ENCODE data around the gene TXNDC15.
A peak's percentile ranks its signal among the peaks of the same experiment; 100 is the strongest.
"Not testable (repeated sequence)": the region's sequence is repeated elsewhere in the genome, so short reads cannot be mapped to it uniquely, and the experiment has no call there.

Gene TXNDC15

DNA sequence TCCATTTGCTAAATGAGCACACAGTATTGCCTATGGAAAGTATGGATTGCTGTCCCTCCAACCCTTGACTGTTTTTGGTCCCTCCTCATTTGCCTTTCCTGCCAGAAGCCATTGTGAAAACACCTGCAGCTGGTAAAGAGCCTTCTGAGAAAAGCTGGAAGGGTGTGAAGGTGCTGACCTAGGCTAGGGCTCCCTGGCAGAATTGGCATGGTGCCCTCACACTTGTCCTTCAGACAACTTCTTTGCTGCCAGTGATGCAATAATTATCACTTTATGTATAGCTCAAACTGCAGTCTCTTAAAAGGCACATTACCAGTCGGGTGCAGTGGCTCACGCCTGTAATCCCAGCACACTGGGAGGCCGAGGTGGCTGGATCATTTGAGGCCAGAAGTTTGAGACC is 4.2 kb downstream of the TXNDC15 start:
- DNase-seq: no peak

DNA sequence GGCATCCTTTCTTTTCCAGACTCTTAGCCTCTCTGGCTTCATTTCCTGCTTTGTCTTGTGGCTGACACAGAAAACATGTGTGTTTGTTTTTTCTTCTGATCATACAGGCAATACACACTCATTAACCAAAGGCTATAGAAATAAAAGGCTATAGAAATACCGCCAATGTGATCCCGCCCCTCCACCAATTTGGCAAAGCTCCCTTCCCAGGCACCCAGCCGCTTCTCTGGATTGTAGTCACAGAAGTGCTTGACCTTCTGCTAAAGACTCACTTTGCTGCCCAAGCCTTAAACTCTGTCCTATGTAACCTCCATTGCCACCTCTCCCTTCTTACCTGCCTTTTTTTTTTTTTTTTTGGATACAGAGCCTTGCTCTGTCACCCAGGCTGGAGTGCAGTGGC is 5.3 kb downstream of the TXNDC15 start:
- no peak for DNase-seq

- not testable (repeated sequence) for DNase-seq
Observed at GRCh38 chr5:134880937-134881336, 6.8 kb downstream of the TXNDC15 start.

DNA sequence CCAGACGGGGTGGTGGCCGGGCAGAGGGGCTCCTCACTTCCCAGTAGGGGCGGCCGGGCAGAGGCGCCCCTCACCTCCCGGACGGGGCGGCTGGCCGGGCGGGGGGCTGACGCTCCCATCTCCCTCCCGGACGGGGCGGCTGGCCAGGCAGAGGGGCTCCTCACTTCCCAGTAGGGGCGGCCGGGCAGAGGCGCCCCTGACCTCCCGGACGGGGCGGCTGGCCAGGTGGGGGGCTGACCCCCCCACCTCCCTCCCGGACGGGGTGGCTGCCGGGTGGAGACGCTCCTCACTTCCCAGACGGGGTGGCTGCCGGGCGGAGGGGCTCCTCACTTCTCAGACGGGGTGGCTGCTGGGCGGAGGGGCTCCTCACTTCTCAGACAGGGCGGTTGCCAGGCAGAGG is 7.5 kb downstream of the TXNDC15 start:
- not testable (repeated sequence) for DNase-seq

DNA sequence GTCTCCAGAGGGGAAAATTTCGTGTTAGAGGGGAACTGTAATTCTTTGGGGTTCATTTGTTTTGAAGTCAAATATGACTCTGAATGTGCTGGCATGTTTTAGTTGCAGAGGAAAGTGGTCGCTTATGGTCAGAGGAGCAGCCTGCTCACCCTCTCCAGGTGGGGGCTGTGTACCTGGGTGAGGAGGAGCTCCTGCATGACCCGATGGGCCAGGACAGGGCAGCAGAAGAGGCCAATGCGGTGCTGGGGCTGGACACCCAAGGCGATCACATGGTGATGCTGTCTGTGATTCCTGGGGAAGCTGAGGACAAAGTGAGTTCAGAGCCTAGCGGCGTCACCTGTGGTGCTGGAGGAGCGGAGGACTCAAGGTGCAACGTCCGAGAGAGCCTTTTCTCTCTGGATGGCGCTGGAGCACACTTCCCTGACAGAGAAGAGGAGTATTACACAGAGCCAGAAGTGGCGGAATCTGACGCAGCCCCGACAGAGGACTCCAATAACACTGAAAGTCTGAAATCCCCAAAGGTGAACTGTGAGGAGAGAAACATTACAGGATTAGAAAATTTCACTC is 13.5 kb downstream of the TXNDC15 start:
- no peak for DNase-seq

DNA sequence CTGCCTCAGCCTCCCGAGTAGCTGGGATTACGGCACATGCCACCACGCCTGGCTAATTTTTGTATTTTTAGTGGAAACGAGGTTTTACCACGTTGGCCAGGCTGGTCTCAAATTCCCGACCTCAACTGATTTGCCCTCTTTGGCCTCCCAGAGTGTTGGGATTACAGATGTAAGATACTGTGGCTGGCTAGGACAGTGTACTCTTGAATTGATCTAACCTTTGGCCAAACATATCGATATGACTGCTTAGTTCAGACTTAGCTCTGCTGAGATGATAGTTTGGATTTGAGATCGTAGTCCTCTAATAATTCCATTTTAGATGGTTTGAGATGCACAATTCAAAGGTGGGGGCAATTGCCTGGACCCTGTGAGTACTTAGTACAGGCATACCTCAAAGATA is 15.2 kb downstream of the TXNDC15 start:
- DNase-seq: no peak

DNA sequence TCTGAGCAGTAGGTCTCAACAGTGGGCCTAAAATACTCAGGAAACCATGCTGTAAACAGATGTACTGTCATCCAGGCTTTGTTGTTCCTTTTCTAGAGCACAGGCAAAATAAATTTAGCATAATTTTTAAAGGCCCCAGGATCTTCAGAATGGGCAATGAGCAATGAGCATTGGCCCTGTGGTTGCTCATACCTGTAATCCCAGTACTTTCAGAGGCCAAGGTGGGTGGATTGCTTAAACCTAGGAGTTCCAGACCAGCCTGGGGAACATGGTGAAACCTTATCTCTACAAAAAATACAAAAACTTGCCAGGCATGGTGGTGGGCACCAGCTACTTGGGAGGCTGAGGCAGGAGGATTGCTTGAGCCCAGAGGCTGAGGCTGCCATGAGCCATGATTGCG is 17.3 kb downstream of the TXNDC15 start:
- DNase-seq: no peak

GRCh38 chr5:134892282-134892681 is 18.1 kb downstream of the TXNDC15 start:
- no peak for DNase-seq

- DNase-seq: no peak
Observed at GRCh38 chr5:134892926-134893325, 18.8 kb downstream of the TXNDC15 start.

DNA sequence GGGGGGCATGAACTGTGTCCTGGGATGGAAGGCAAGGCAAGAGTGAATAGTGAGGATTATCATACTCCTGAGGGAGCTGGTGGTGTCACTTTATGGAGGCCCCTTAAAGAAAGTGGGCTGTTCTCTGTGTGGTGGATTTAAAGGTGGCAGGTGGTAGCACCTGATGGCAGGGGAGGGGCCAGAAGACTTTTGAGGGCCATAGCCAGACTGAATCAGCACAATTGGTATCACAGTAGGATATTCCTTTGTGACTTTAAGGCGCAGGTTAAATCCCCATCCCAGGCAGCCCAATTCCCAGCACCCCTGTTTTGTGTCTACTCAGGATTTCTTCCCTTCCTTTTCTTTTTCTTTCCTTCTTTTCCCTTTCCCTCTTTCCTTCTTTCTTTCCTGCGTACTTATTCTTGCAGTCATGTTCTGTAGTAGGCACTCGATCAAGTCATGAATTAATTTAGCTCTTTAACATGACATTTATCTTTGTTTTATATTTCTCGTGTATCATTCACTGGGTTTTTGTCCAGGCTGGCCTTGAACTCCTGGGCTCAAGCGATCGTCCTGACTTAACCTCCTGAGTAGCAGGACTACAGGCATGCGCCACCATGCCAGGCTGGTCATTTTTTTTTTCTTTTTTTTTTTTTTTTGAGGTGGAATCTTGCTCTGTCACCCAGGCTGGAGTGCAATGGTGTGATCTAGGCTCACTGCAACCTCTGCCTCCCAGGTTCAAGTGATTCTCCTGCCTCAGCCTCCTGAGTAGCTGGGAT is 19.8 kb downstream of the TXNDC15 start:
- DNase-seq: no peak

DNA sequence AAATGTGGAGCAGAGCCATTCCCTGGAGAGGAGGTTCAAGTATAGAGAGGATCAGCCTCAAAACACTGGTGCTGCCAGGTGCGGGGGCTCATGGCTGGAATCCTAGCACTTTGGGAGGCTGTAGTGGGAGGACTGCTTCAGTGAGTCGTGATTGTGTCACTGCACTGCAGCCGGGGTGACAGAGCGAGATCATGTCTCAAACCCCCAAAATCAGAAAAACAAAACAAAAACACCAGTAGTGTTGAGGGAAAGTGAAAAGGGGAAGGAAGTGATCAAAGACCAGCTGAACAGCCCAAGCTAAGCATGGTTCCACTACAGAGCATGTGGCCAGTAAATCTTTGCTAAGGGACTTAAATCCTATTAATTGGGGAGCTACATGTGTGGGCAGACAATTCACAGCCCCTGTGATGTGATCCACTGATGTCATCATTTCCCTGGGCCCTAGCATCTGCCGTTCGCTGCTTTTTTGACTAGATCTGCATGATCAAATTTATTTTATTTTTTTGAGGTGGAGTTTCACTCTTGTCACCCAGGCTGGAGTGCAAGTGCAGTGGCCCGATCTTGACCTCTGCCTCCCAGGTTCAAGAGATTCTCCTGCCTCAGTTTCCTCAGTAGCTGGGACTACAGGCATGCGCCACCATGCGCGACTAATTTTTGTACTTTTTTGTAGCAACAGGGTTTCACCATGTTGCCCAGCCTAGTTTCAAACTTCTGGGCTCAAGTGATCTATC is 28.1 kb downstream of the TXNDC15 start:
- no peak for DNase-seq

DNA sequence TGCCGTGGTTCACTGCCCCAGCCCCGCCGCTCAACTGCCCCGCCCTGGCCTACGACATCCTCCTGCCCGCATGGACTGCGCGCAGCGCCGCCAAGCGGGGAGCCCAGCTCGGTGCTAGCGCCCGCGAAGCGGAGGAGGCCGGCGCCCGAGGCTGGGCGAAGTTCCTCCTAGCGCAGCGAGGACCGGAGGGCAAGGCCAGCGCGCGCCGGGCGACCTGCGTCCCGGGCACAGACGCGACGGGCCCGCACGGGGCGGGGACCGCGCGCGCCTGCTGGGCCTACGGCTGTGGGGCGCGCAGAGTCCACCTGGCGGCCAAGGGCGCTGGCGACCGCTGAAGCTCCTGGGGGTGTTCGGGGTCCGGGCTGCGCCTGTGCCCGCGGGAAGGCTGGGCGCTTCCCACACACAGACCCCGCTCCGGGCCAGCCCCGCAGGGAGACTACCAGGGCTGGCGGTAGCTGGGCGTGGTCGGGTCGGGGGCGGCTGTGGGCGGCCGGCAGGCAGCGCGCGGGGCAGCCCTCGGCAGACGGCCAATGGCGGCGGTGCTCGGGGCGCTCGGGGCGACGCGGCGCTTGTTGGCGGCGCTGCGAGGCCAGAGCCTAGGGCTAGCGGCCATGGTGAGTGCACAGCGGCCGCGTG is 30.6 kb downstream of the TXNDC15 start, which contains the start of gene PCBD2:
TSS of gene PCBD2 (plus strand) at position 522 of the 636 bp plus-strand sequence. CDS start at position 531, 9 bp downstream.
- DNase-seq: peak; percentile 94

- DNase-seq: peak; percentile 60
Observed at GRCh38 chr5:134905246-134905996, 31.2 kb downstream of the TXNDC15 start.

GRCh38 chr5:134906811-134907210 is 32.6 kb downstream of the TXNDC15 start:
- DNase-seq: no peak

- DNase-seq: not testable (repeated sequence)
Observed at GRCh38 chr5:134910752-134911151, 36.6 kb downstream of the TXNDC15 start.

DNA sequence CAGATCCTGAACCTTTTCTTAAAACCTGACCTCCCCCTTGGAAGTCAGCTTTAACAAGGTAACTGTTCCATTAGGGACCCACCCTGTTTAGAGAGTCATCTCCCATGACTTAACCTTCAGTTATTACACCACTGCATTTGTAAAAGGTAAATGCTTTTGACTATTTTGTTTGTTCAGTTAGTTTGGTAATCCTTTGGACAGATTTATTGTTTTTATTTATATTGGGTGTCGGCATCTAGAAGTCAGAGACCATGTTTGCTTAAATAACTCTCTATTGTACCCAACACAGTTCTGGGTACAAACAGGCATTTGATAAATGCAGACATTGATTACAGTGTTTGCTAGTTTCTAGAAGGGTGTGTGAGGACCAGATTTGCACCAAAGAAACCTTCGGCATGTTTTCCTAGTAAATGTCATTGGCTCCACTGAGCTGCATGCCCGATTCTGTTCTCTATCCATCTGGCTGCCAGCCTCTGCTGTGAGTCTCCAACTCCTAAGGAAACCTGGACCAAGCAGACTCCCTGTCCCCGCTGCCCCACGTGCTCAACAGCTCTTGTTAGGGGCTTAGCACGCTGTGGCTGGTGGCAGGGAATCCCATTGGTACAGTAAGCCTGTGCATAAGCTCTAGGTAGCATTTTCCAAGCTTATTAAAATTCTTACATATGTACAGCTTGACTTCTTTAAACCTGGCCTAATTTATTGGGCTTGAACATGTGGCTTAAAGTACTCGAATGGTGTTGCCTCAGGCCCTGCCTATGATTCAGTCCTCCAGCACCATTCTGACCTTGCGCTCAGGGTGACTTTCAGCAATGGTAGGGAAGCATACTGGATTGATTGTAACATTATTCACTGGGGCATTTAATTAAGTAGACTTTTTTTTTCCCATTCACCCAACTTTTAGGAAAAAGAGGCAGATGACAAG is 37.4 kb downstream of the TXNDC15 start:
- DNase-seq: no peak

DNA sequence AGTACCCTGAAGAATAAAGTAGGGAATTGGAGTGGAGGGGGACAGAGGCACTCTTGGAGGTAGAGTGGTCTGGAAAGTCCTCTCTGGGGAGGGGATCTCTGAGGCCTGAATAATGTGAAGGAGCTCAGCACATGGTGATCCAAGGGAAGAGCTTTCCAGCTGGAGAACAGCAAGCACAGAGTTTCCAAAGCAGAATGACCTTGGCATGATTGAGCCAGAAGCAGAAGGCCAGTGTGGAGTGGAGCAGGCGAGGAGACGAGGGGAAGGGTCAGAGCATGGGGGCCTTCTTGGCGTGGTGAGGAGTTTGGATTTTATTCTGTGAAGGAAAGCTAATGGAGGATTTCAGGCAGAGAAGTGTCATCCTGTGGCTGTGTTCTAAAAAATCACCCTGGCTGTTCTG is 39.1 kb downstream of the TXNDC15 start:
- DNase-seq: no peak

- DNase-seq: no peak
Observed at GRCh38 chr5:134913795-134914194, 39.6 kb downstream of the TXNDC15 start.

DNA sequence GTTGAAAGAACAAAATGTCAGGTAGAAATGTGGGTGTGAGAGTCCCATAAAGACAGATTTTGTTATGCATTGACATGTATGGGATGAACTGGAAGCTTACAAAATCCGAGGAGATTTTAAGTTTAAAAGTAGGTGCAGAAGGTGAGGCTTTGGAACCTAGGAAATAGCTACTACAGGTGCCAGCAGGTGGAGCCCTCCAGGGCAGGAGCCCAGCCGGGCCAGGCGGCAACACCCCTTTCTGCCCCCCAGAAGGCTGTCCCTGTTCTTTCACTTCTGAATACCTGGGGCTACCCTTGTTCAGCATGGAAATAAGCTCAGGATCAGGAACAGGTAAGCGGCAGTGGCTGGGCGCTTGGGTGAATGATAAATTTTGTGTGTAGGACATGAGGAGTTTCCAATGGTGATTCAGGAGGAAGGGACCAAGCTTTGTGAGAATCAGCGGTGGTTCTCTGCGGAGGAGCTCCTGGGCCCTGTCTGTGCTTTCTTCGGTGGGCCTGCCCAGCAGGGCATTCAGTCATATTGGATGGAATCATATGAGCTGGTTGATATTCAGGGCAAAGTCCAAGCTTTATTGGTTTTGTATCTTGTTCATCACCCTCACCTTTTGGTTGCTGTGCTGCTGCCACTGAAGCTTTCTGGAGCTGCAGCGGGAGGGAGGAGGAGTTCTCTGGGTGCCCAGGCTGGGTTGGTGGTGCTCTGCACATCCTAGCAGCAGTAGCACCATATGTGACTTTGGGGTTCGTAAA is 43.1 kb downstream of the TXNDC15 start:
- DNase-seq: no peak

DNA sequence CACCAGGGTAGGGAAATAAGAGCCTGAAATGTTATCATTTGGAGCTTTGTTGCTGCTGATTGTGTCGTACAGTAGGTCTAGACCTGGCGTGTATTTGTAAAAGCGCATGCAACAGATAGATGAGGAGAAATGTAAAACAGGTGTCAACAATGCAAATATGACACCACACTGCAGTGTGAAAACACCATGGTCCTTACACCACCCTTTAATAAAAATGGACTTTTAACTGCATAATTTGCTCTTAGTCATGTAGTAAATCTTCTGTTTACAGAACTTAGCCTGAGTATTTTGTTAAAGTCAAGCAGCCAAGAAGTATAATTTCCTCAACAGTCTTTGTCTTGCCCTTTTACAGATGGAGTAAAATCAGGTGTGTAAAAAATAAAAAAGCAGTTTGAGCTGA is 44.7 kb downstream of the TXNDC15 start:
- DNase-seq: no peak
